WTC11 (cell line): ENCODE measurements around the gene GUCY1A2.

Source experiments
- CREM ChIP-seq: sonication (generic); formaldehyde crosslinking; IDR thresholded peaks from 2 replicates; pipeline ENCODE4 v1.8.1; 2022; ENCODE audit warnings: mild to moderate bottlenecking, missing genetic modification reagents, moderate library complexity
- CTCF ChIP-seq: fragments of 200-600 bp; IDR thresholded peaks from 2 replicates; pipeline ENCODE4 v1.8.0; 2022; ENCODE audit warnings: antibody characterized with exemption
- MAX ChIP-seq: sonication (generic); formaldehyde crosslinking; IDR thresholded peaks from 2 replicates; pipeline ENCODE4 v1.8.0; 2022; ENCODE audit warnings: mild to moderate bottlenecking, missing genetic modification reagents
- MYBL2 ChIP-seq: sonication (generic); formaldehyde crosslinking; IDR thresholded peaks from 2 replicates; pipeline ENCODE4 v1.8.1; 2023; ENCODE audit warnings: mild to moderate bottlenecking, moderate library complexity, missing genetic modification reagents
- NFE2L1 ChIP-seq: sonication (generic); formaldehyde crosslinking; IDR thresholded peaks from 2 replicates; pipeline ENCODE4 v1.8.1; 2023; ENCODE audit warnings: missing genetic modification reagents
- NR1H2 ChIP-seq: sonication (generic); formaldehyde crosslinking; IDR thresholded peaks from 2 replicates; pipeline ENCODE4 v1.9.0; 2021; ENCODE audit warnings: mild to moderate bottlenecking, moderate library complexity, missing genetic modification reagents

GRCh38 chr11:107050121-107050520 is 31.8 kb upstream of the GUCY1A2 start:
- no peak for TF ChIP-seq CREM
- no peak for TF ChIP-seq MAX (CRISPR knock-in tag)
- TF ChIP-seq MYBL2 = no peak
- TF ChIP-seq NR1H2 (CRISPR knock-in tag) = no peak
- TF ChIP-seq CTCF = no peak
- TF ChIP-seq NFE2L1 (CRISPR knock-in tag) = no peak
